Naive B cell (primary cell): ENCODE measurements around the gene ITSN2. TPM values are rescaled to one million over a fixed set of nuclear protein-coding genes. Genes with fewer than 3 reads are reported as not detected.

Source experiments
- ATAC-seq, 2 donors: fragments of 150-1000 bp; cut with Tn5 transposase; 2 replicates each; pipeline ENCODE4 v1.10.0; 2021; ENCODE audit warnings: low read depth in 2 of 2, mild to moderate bottlenecking in 2 of 2, moderate library complexity in 2 of 2
- DNase-seq: peaks from one replicate; pipeline ENCODE4 v3.0.0; 2022
- H3K27ac Mint-ChIP-seq, 6 donors: one replicate each; pipeline ENCODE4 v1.8.0; 2020 to 2022; ENCODE audit warnings: mild to moderate bottlenecking in 6 of 6, mixed read lengths in 6 of 6, moderate library complexity in 5 of 6, inconsistent platforms in 2 of 6
- H3K27me3 Mint-ChIP-seq, 3 donors: one replicate each; pipeline ENCODE4 v1.8.0; 2021 to 2022; ENCODE audit warnings: mixed read lengths in 3 of 3, mild to moderate bottlenecking in 1 of 3
- H3K36me3 Mint-ChIP-seq, 2 donors: one replicate each; pipeline ENCODE4 v1.8.0; 2020 to 2022; ENCODE audit warnings: mixed read lengths in 2 of 2, inconsistent platforms in 1 of 2, mild to moderate bottlenecking in 1 of 2
- H3K4me1 Mint-ChIP-seq, 3 donors: one replicate each; pipeline ENCODE4 v1.8.0; 2020 to 2022; ENCODE audit warnings: mixed read lengths in 3 of 3, inconsistent platforms in 1 of 3, mild to moderate bottlenecking in 1 of 3, moderate library complexity in 1 of 3
- H3K4me3 Mint-ChIP-seq, 8 donors: one replicate each; pipeline ENCODE4 v1.8.0; 2020 to 2022; ENCODE audit warnings: mild to moderate bottlenecking in 8 of 8, mixed read lengths in 8 of 8, moderate library complexity in 8 of 8, inconsistent platforms in 2 of 8
- H3K9me3 Mint-ChIP-seq, 7 donors: one replicate each; pipeline ENCODE4 v1.8.0; 2020 to 2022; ENCODE audit warnings: mixed read lengths in 7 of 7, mild to moderate bottlenecking in 5 of 7, inconsistent platforms in 2 of 7, moderate library complexity in 1 of 7
- polyA plus RNA-seq, 6 donors: library from polyadenylated mRNA; unstranded; fragments of 300-500 nt; fragmentation: Illumina TruSeq; gene quantifications; one replicate each; pipeline ENCODE4 v1.2.3, GENCODE V29; 2021; ENCODE audit warnings: low read depth in 6 of 6

ITSN2 gene
- polyA plus RNA-seq, 6 donors from 2014 or later: 57.8 to 163 (median 113) TPM

GRCh38 chr2:24159708-24160107 lies 200.6 kb downstream of the ITSN2 start:
- Mint-ChIP-seq H3K27ac (no peak overlapping the region), H3K4me3 (no peak overlapping the region), H3K27me3 (no peaks in the 10 kb centered on the region), H3K4me1 (peaks cover 3 to 8% (median 6%) of the 10 kb centered on the region in 3 donors), H3K9me3 (peaks cover 0 to 7% (median 3%) of the 10 kb centered on the region in 7 donors), H3K36me3 (peaks cover 10 to 22% of the 10 kb centered on the region in 2 donors)
- no peak for DNase-seq
- ATAC-seq: no peak

- Mint-ChIP-seq H3K4me3 (no peak overlapping the region), H3K27ac (peak overlapping the region in 1 of 6 donors; percentile 2), H3K9me3 (peaks cover 0 to 7% (median 3%) of the 10 kb centered on the region in 7 donors), H3K36me3 (peaks cover 10 to 22% of the 10 kb centered on the region in 2 donors), H3K27me3 (no peaks in the 10 kb centered on the region), H3K4me1 (no peaks in the 10 kb centered on the region)
- no peak for DNase-seq
- no peak for ATAC-seq
These were observed 202.2 kb downstream of the ITSN2 start for GRCh38 chr2:24158131-24158530.

GRCh38 chr2:24153478-24153877 lies 206.9 kb downstream of the ITSN2 start:
- no peak for ATAC-seq
- no peaks in the 10 kb centered on the region for H3K27me3 Mint-ChIP-seq
- peaks cover 13 to 40% of the 10 kb centered on the region in 2 donors for H3K36me3 Mint-ChIP-seq
- no peak for DNase-seq
- H3K27ac Mint-ChIP-seq: no peak overlapping the region
- no peak overlapping the region for H3K4me3 Mint-ChIP-seq
- H3K4me1 Mint-ChIP-seq: no peaks in the 10 kb centered on the region
- H3K9me3 Mint-ChIP-seq: peaks cover 0 to 7% (median 5%) of the 10 kb centered on the region in 7 donors

Other genes starting within 250 kb of the ITSN2 start
- gene PFN4, start 237.2 kb downstream of the ITSN2 start, polyA plus RNA-seq: not detected
- 10 to 100 TPM in 2 of 6 donors, 1 to 10 TPM in 4; 3.1 to 15.0 (median 8.3) TPM for gene FAM228B, start 237.1 kb downstream of the ITSN2 start, polyA plus RNA-seq
- not detected for gene FAM228A, start 185.5 kb downstream of the ITSN2 start, polyA plus RNA-seq
- gene NCOA1, start 130.7 kb upstream of the ITSN2 start, polyA plus RNA-seq: 10 to 100 TPM in 5 of 6 donors, 1 to 10 TPM in 1; 9.8 to 21.3 (median 12.6) TPM